Measurements from ENCODE around the gene DLGAP1. TPM values are rescaled to one million over a fixed set of nuclear protein-coding genes. Genes with fewer than 3 reads are reported as not detected.

The DLGAP1 gene
- total and polyA plus RNA-seq, 2 of the 13 experiments (the other 11 are each of a cell fraction or from before 2014, with no cell fraction given): 0.01 TPM; not detected in 1

GRCh38 chr18:3620146-3621119, 834.7 kb downstream of the DLGAP1 start (continued):
- TF ChIP-seq ZNF180 (CRISPR knock-in tag; IDR thresholded peaks at IDR 0.05; ENCODE audit: borderline replicate concordance, low read depth) (no peak), ISX (CRISPR knock-in tag; conservative IDR thresholded peaks at IDR 0.05) (no peak), ZEB1 (IDR thresholded peaks at IDR 0.05; ENCODE audit: insufficient replicate concordance, low read depth) (no peak), NFYB (CRISPR knock-in tag; IDR thresholded peaks at IDR 0.05) (no peak), ZNF232 (CRISPR knock-in tag; IDR thresholded peaks at IDR 0.05; ENCODE audit: borderline replicate concordance) (no peak), SUZ12 (IDR thresholded peaks at IDR 0.05; ENCODE audit: low read depth, low read length) (no peak), KAT7 (CRISPR knock-in tag; IDR thresholded peaks at IDR 0.05; ENCODE audit: borderline replicate concordance) (no peak), MYNN (CRISPR knock-in tag; IDR thresholded peaks at IDR 0.05; ENCODE audit: low read depth) (no peak), MED13 (CRISPR knock-in tag; IDR thresholded peaks at IDR 0.05) (peak; percentile 66; the same call in 1 of the 2 replicates), ELF1 (CRISPR knock-in tag; IDR thresholded peaks at IDR 0.05) (no peak), RNF219 (CRISPR knock-in tag; IDR thresholded peaks at IDR 0.05) (no peak), AFF4 (CRISPR knock-in tag; IDR thresholded peaks at IDR 0.05) (no peak), HNF1B (CRISPR knock-in tag; IDR thresholded peaks at IDR 0.05) (no peak), ZBTB3 (CRISPR knock-in tag; IDR thresholded peaks at IDR 0.05; ENCODE audit: borderline replicate concordance, low read depth) (no peak), DBP (CRISPR knock-in tag; IDR thresholded peaks at IDR 0.05; ENCODE audit: not compliant biosample characterization) (no peak), SOX5 (CRISPR knock-in tag; IDR thresholded peaks at IDR 0.05; ENCODE audit: borderline replicate concordance) (no peak), ATF7-NPFF (CRISPR knock-in tag; IDR thresholded peaks at IDR 0.05; ENCODE audit: low read depth) (no peak), RBM22 (optimal IDR thresholded peaks at IDR 0.05; ENCODE audit: low read length) (no peak)

Data from HepG2 (cell line).